DLD1 (cell line): Measurements from ENCODE around the gene KRTDAP.
"Not testable (repeated sequence)": the region's sequence is repeated elsewhere in the genome, so short reads cannot be mapped to it uniquely, and the experiment has no call there.

Source experiments
- in situ Hi-C: cut with HindIII; loops from 2 replicates; pipeline ENCODE4 v1.10.0; 2017; ENCODE audit warnings: low sequenced_read_pairs

The KRTDAP gene

DNA sequence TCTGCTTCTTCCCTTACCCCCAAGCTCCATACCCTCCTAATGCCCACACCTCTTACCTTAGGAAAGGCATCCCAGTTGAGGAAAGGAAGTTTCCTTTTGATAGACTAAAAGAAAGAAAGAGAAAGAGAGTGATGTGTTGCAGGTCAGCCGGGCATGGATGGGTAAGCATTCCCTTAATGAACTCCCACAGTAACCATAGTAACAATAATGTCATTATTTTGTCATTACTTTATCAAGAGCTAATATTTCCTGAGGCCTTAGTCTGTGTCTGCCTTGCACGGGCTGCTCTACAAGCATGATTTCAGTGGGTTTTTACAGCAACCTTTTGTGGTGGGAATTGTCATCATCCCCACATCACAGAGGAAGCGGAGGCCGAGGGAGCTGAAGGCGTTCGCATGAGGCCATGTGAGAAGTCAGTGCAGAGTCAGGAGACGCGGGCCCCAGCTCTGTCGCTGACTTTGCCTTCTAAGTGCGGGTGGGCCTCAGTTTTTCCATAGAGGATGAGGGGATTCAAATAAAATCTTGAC lies 2.5 kb downstream of the KRTDAP start:
- in situ Hi-C loops = loop anchor here (5.0 kb wide), 1 partner anchor 55 kb away; no protein-coding TSS in a partner anchor

DNA sequence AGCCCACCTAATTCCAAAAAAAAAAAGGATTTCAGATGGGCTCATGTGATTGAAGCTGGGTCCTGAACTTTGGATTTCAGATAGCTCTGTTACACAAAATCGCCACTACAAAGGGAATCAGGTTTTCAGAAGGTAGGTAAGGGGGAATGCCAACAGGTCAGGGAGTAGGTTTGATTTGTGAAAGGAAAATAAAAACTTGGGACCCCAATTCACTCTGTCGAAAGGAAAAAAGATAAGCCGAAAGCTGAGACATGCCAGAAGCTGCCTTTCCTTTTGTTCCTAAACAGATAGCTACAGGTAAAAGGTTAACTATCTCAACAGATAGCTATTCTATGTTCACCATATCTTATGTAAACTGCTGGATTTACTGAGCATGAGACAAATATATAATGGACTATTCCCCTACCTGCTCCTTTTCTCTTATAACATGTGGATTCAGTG lies 4.0 kb downstream of the KRTDAP start:
- in situ Hi-C loops = loop anchor here (5.0 kb wide), 1 partner anchor 54 kb away; no protein-coding TSS in a partner anchor

DNA sequence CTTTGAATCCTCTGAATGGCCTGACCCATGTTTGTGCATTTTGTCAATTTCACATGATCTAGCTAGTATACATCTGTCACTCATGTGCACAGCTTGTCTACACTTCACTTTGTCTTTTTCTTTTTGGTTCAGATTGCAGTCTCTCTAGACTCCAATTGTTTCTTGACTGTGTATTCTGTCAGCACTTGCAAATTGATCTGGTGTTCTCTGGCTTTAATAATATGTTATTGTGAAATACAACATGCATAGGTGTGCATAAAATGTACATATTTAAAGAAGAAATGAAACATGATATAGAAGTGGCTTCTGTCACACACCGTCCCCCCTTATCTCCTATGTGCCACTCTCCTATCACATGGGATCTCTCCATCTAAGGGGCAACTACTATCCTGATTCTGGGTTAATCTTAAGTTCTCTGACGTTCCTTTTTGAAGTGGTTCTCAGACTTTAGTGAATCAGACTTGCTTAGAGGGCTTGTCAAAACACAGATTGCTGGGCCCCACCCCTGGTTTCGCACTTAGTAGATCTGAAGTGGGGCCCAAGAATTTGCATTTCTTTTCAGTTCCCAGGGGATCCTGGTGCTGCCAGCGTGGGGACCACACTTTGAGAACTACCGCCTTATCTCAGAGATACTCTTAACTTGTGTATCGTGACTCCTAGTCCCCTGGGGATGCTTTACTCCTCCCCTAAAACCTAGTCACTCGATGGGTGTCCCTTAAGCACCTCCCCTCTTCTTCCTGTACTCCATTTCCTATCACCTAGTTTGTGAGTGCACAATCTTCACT lies 5.8 kb downstream of the KRTDAP start:
- in situ Hi-C loops = loop anchor here (5.0 kb wide), 1 partner anchor 52 kb away; no protein-coding TSS in a partner anchor

DNA sequence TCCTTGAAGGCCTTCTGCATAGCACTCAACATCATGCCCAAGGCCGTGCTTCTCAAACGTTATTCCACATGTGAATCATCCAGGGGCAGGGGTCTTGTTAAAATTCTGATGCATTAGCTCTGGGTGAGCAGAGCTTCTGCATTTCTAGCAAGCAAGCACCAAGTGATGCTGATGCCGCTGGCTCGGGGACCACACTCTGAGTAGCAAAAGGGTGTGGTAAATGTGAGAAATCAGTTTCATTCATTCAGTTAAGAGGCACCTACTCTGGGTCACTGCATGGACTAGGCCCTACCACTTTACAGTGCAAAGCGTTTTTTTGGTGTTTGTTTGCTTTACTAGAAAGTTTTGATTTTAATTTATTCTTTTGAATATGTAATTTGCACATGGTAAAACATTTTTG lies 7.2 kb downstream of the KRTDAP start:
- in situ Hi-C loops = no loop called here

DNA sequence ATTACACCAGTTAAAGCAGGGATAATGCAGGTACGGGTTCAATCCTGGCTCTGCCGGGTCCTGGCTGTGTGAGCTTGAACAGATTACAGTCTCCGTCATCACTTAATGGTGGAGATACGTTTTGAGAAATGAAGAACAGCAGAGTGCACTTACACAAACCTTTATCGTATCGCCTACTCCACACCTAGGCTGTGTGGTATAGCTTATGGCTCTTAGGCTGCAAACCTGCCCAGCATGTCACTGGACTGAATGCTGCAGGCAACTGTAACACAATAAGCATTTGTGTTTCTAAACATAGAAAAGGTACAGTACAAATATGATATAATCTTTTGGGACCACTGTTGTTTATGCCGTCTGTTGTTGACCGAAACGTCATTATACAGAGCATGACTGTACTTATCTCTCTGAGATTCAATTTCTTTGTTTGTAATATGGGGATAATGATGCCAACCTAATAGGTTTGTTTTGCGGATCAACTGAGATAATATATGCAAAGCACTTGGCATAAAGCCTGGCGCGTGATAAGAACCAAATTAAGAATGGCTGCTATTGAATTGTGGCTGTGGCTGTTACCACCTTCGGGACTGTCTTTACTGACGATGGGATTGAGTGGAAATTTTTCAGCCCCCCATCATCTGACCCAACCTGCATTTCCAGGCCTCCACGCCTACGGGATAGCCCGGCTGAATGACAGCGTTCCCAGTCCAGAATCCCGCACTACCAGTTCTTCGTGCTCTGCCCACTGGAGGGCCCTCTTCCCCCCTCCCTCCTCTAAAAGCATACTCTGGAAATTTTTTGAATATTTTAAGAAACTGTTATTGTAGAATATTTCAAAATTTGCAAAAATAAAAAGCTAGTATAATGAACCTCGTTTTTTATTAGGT lies 11.2 kb downstream of the KRTDAP start:
- in situ Hi-C loops = no loop called here

DNA sequence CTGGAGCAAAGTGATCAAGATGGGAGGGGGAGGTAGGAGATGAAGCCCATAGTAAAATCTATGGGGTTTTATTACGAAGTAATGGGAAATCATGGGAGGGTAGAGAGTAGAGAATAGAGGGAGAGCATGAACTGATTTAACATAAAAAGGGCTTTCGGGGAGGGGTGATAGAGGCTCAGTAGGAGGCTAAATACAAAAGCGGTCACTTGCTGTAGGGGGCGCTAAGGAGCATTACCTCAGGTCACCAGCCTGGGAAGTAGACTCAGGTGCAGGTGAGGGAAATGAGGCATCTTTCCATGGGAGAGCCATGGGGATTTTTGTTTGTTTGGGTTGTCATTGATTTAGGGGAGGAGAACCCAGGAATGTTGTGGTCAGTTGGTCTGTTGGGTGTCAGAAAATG lies 14.1 kb downstream of the KRTDAP start:
- in situ Hi-C loops = no loop called here

DNA sequence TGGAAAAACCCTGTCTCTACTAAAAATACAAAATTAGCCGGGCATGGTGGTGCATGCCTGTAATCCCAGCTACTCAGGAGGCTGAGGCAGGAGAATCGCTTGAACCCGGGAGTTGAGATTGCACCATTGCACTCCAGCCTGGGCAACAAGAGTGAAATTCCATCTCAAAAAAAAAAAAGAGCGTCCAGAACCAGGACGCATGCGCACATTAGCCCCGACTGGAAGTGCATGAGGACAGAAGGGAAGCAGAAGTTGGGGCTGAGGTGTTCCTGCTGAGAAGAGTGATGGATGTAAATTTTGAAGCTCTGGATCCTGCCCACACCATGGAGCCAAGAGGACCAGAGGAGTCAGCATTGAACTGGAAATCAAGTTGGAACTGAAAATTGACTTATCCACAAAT lies 15.7 kb downstream of the KRTDAP start:
- in situ Hi-C loops = not testable (repeated sequence)

DNA sequence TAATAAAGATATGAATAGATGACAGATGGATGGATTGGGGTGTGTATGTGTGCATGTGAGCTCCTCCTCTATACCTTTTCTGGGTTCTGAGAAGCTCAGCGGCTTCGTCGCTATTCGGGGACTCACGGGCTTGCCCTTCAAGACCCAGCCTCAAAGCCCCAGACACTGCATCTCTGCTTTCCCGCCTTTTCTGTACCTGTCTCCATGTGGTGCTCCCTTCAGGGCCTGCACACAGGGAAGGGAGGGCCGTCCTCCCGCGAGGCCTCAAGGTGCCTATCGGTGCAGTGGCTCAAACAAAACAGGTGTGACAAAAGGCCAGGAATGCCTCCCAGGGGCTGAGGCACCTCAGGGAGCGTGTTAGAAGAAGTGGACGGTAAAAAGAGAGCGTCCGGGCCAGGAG lies 16.2 kb downstream of the KRTDAP start:
- in situ Hi-C loops = no loop called here

DNA sequence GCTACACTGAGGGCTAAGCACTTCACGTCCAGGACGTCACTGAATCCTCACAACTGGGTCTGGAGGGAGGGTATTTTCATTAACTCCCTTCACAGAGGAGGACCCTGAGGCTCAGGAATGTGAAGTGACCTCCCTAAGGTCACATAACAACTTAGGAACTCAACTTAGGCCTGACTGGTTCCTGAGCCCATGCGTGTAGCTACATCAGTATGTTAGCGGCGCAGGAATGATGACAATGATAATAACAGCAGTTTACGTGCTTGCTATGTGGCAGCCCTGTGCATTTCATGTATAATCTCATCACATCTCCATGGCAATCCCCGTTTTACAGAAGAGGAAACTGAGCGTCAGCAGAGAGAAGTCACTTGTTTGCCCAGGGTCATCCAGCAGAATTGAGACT lies 18.3 kb downstream of the KRTDAP start:
- in situ Hi-C loops = no loop called here

DNA sequence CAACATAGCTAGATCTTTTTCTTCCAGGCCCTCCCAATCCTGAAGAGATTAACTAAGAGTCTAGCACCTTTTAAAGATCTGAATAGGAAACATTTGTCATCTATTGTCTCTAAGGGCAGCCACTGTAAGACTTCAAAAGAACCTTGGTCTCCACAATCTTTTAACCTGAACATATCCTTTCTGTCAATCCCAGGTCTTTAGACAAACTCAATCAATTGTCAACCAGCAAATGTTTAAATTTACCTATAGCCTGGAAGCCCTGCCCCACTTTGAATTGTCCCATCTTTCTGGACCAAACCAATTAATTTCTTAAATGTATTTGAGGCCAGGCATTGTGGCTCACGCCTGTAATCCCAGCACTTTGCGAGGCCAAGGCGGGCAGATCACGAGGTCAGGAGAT lies 19.2 kb downstream of the KRTDAP start:
- in situ Hi-C loops = not testable (repeated sequence)

DNA sequence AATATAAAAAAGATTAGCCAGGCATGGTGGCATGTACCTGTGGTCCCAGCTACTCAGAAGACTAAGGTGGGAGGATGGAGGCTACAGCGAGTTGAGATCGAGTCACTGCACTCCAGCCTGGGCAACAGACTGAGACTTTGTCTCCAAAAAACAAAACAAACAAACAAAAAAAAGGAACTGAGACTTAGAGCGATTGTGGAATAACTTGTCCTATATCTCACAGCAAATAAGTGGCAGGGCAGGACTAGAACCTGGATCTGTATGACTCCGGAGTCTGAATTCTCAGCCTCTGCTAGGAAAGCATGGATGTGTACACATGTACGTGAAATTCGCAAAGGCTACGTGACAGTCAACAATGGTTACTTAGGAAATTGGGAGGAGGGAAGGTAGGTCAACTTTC lies 20.1 kb downstream of the KRTDAP start:
- in situ Hi-C loops = no loop called here

DNA sequence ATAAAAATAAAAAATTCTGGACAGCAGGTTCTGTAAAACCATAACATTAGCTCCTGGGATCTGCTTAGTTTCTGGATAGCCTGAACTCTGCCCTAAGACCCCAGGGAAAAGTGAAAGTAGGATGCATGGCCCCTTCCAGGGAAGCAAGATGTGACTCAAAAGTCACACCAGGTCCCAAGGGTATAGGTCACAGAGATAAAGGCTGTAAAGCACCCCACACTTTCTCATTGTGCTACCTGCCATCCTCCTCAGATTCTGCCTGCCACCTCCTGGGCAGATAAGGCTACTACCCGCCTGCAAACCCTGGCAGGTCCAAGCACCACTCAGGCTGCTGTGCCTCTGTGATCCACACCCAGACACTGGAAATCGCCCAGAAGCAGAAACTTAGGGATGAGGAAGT lies 21.6 kb downstream of the KRTDAP start:
- in situ Hi-C loops = no loop called here

DNA sequence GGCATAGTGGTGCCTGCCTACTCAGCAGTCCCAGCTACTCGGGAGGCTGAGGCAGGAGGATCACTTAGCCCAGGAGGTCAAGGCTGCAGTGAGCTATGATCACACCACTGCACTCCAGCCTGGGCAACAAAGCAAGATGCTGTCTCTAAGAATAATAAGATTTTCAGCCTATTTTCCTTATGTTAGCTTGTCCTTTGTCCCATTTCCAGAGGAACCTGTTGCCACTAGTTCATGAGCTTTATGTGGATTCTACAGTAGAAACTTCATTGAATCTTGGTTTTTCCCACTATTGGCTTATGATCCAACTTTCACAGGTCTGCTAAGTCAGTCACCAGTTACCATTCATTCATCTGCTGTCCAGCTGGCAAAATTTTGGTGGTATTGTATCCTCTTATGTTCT lies 24.0 kb downstream of the KRTDAP start:
- in situ Hi-C loops = no loop called here

DNA sequence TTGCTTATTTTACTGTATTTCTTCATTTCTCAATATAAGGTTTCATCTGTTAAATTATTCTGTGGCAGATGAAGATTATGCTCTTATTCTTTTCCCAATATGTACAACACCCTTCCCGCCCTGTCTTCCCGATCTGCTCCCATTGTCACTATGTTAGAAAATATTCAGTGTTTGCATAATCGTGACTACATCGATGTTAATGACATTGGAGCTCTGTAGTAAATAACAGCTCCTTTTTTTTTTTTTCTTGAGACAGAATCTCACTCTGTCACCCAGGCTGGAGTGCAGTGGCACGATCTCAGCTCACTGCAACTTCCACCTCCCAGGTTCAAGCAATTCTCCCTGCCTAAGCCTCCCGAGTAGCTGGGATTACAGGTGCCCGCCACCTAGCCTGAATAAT lies 27.3 kb downstream of the KRTDAP start:
- in situ Hi-C loops = not testable (repeated sequence)

DNA sequence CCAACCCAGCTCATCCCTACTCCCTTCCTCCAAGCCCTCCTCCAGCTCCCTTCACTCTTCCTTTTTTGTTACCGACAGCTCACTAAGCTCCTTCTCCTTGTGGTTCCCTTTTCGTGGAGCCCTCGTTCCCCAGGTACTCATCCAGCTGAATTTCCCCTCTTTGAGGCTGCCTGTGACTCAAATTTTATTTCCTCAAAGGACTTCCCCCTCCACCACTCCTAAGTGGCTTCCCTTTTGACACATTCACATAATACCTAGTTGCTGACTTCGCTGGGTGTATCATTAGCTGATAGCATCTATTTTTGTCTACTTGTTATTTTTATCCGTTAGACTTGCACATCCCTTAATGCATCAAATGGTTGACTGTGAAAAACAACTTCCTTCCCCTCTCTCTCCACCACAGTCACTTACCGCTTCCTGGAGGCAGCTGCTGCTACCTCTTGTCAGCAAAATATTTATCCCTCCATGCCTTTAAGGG lies 27.7 kb downstream of the KRTDAP start:
- in situ Hi-C loops = no loop called here

DNA sequence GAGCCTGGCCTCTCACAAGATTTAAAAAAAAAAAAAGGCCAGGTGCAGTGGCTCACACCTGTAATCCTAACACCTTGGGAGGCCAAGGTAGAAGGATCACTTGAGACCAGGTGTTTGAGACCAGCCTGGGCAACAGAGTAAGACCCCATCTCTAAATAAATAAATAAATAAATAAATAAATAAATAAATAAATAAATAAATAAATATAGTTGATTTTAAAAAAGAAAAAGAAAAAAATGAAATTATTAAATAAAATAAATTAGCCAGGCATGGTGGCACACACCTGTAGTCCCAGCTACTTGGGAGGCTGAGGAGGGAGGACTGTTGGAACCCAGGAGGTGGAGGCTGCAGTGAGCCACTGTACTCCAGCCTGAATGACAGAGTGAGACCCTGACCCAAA lies 28.5 kb downstream of the KRTDAP start:
- in situ Hi-C loops = not testable (repeated sequence)

DNA sequence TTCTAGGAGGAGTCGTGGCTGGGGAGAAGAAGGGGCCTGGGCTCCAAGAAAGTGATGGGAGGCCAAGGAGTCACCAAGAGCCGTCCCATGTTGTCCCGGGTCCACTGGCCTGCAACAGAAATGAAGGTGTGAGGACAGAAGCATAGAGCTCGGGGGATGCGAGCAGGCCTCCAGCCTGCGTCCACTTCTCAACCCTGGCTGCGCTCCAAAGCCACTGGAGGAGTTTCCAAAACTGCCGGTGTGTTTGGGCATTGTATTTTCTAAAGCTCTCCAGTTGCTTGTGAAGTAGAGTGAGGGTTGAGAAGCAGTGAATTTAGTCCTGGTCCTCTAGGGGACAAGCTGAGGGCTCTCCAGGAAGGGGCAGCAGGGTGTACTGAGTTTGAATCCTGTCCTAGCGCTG lies 29.2 kb downstream of the KRTDAP start:
- in situ Hi-C loops = no loop called here

DNA sequence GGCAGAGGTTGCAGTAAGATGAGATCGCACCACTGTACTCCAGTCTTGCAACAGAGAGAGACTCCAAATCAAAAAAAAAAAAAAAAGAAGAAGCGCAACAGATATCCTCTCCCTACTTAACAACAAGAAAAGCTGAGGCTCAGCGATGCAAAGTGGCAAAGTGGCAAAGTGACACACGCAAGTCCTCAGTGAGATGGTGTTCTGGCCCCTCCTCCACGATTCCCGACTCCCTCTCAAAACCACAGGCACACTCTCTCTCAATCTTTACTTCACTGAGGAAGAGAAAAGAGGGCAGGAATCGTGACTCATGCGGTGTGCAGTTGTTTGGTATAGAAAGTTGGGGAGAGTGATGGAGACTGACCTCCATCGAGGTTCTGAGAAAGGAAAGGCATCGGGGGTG lies 29.7 kb downstream of the KRTDAP start:
- in situ Hi-C loops = no loop called here

DNA sequence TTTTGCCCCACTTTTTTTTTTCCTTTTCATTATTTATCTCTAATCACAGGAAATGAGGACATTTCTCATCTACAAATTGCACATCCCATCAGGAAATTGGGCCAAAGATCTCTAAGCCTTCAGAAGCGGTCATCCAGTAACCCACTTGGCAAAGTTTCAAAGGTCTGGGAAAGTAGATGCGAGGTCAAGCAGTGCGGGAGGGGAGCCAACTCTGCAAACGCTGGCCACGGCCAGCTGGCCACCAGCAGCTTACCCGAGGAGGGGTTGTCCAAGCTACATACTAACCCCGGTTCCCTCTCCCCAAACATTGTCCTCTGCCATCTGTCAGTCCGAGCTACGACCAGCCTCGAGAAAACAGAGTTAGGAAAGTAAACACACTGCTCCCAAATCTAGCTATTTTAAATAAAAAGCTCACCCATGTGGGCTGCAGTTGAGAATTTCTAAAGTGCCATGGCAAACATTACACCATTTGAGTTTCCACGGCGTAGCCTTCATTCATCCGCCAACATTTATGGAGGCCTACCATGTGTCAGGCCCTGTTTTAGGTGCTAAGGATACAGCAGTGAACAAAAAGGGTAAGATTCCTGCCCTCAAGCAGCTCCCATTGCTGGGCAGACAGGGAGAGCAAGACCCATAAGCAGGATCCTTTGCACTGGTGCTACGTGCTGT lies 30.7 kb downstream of the KRTDAP start:
- in situ Hi-C loops = no loop called here

DNA sequence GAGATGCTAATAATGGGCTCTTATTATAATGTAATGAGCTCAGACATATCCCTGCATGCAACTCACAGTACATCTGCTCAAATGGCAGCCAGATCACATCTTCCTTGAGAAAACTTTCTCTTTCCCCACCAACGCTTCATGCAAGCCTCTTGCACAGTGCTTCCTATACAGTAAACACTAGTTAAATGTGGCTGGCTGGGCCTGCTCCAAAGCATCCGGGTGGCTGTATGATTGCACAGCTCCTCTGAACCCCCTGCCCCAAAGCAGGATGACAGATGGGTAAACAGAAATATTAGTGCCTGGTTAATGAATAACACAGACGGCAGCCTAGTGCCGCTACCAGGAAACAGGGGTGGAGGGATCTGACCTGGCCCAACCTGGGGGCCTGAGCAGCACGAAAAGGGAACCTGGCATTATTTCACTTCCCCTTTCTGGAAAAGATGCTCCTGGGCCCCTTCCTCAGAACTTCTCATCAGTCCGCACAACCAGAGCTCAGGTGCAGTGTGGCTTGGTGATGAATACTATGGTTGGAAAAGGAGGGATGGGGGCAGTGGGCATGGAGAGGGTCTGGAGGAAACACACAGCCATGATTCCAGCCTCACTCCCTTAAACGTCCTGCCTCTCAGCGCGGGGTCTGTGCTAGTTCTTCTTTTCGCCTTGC lies 31.4 kb downstream of the KRTDAP start:
- in situ Hi-C loops = no loop called here
